Measurements from ENCODE around the gene CFAP46. TPM values are rescaled to one million over a fixed set of nuclear protein-coding genes. Genes with fewer than 3 reads are reported as not detected.

The CFAP46 gene
- total and polyA plus RNA-seq, 3 experiments from 2014 or later: 0.09 TPM; not detected in 2

GRCh38 chr10:132787495-132788179, 154.7 kb downstream of the CFAP46 start:
- H3K4me1 Mint-ChIP-seq: peaks cover 3% of the 10 kb centered on the region in 3 donors
- peaks cover 4 to 11% (median 6%) of the 10 kb centered on the region in 3 donors for H3K36me3 Mint-ChIP-seq
- POLR2A ChIA-PET: no interaction called here
- H3K9me3 Mint-ChIP-seq: peaks cover 0 to 9% (median 2%) of the 10 kb centered on the region in 5 donors
- H3K27me3 ChIP-seq (ENCODE audit: insufficient read depth, low read length, poor library complexity, severe bottlenecking): no peaks in the 10 kb centered on the region
- no peak overlapping the region for H3K4me3 ChIP-seq (ENCODE audit: low read length)
- no peaks in the 10 kb centered on the region for H3K36me3 ChIP-seq (ENCODE audit: insufficient read depth, low read length)
- H3K27ac ChIP-seq (ENCODE audit: low read depth, low read length): no peak overlapping the region
- H3K4me3 Mint-ChIP-seq: no peak overlapping the region
- no peak overlapping the region for H3K27ac Mint-ChIP-seq
- no peaks in the 10 kb centered on the region for H3K9me3 ChIP-seq (ENCODE audit: low read length)
- H3K4me1 ChIP-seq (ENCODE audit: insufficient read depth, low read length): no peaks in the 10 kb centered on the region
- H3K27me3 Mint-ChIP-seq: peaks cover 11 to 15% of the 10 kb centered on the region in 2 donors
- DNase-seq: no peak
- CTCF ChIA-PET: no interaction called here

GRCh38 chr10:132786884-132787494, 155.4 kb downstream of the CFAP46 start:
- H3K27me3 ChIP-seq (ENCODE audit: insufficient read depth, low read length, poor library complexity, severe bottlenecking): no peaks in the 10 kb centered on the region
- Mint-ChIP-seq H3K4me1 (peaks cover 3% of the 10 kb centered on the region in 3 donors), H3K36me3 (peaks cover 5 to 14% (median 11%) of the 10 kb centered on the region in 3 donors)

GRCh38 chr10:132786476-132786883, 155.9 kb downstream of the CFAP46 start:
- POLR2A ChIA-PET: no interaction called here

More at GRCh38 chr10:132786884-132787494, 155.4 kb downstream of the CFAP46 start:
- H3K9me3 Mint-ChIP-seq: peaks cover 0 to 9% (median 2%) of the 10 kb centered on the region in 5 donors
- peaks cover 11 to 16% of the 10 kb centered on the region in 2 donors for H3K27me3 Mint-ChIP-seq
- ChIA-PET POLR2A (no interaction called here), CTCF (no interaction called here)
- no peak for DNase-seq
- Histone ChIP-seq H3K4me1 (ENCODE audit: insufficient read depth, low read length) (no peaks in the 10 kb centered on the region), H3K9me3 (ENCODE audit: low read length) (no peaks in the 10 kb centered on the region), H3K27ac (ENCODE audit: low read depth, low read length) (no peak overlapping the region), H3K36me3 (ENCODE audit: insufficient read depth, low read length) (no peaks in the 10 kb centered on the region), H3K4me3 (ENCODE audit: low read length) (no peak overlapping the region)
- no peak overlapping the region for H3K27ac Mint-ChIP-seq
- no peak overlapping the region for H3K4me3 Mint-ChIP-seq

GRCh38 chr10:132785723-132786475, 156.5 kb downstream of the CFAP46 start, which contains the start of gene NKX6-2:
NKX6-2 (minus strand) TSS chr10:132786147; CDS start chr10:132785948, 199 bp downstream.
- H3K4me3 Mint-ChIP-seq: no peak within 1 kb of the TSS
- Histone ChIP-seq H3K27ac (ENCODE audit: low read depth, low read length) (no peak within 1 kb of the TSS), H3K36me3 (ENCODE audit: insufficient read depth, low read length) (no peaks in the 10 kb centered on the region), H3K27me3 (ENCODE audit: insufficient read depth, low read length, poor library complexity, severe bottlenecking) (no peaks in the 10 kb centered on the region), H3K4me1 (ENCODE audit: insufficient read depth, low read length) (no peaks in the 10 kb centered on the region), H3K9me3 (ENCODE audit: low read length) (no peaks in the 10 kb centered on the region), H3K4me3 (ENCODE audit: low read length) (no peak within 1 kb of the TSS)
- H3K9me3 Mint-ChIP-seq: peaks cover 0 to 9% (median 2%) of the 10 kb centered on the region in 5 donors
- peaks cover 11 to 18% of the 10 kb centered on the region in 2 donors for H3K27me3 Mint-ChIP-seq
- POLR2A ChIA-PET: no interaction called here
- peaks cover 3% of the 10 kb centered on the region in 3 donors for H3K4me1 Mint-ChIP-seq
- no peak for DNase-seq
- H3K36me3 Mint-ChIP-seq: peaks cover 12 to 22% (median 20%) of the 10 kb centered on the region in 3 donors
- CTCF ChIA-PET: no interaction called here
- no peak within 1 kb of the TSS for H3K27ac Mint-ChIP-seq

More at GRCh38 chr10:132786476-132786883, 155.9 kb downstream of the CFAP46 start:
- CTCF ChIA-PET: no interaction called here
- Histone ChIP-seq H3K27ac (ENCODE audit: low read depth, low read length) (no peak overlapping the region), H3K4me1 (ENCODE audit: insufficient read depth, low read length) (no peaks in the 10 kb centered on the region), H3K4me3 (ENCODE audit: low read length) (no peak overlapping the region), H3K36me3 (ENCODE audit: insufficient read depth, low read length) (no peaks in the 10 kb centered on the region), H3K9me3 (ENCODE audit: low read length) (no peaks in the 10 kb centered on the region), H3K27me3 (ENCODE audit: insufficient read depth, low read length, poor library complexity, severe bottlenecking) (no peaks in the 10 kb centered on the region)
- H3K9me3 Mint-ChIP-seq: peaks cover 0 to 9% (median 2%) of the 10 kb centered on the region in 5 donors
- peaks cover 9 to 18% (median 16%) of the 10 kb centered on the region in 3 donors for H3K36me3 Mint-ChIP-seq
- peaks cover 11 to 18% of the 10 kb centered on the region in 2 donors for H3K27me3 Mint-ChIP-seq
- peaks cover 3% of the 10 kb centered on the region in 3 donors for H3K4me1 Mint-ChIP-seq
- no peak overlapping the region for H3K4me3 Mint-ChIP-seq
- no peak overlapping the region for H3K27ac Mint-ChIP-seq
- no peak for DNase-seq

GRCh38 chr10:132784866-132785722, 157.3 kb downstream of the CFAP46 start:
- no peaks in the 10 kb centered on the region for H3K4me1 ChIP-seq (ENCODE audit: insufficient read depth, low read length)
- Mint-ChIP-seq H3K36me3 (peaks cover 12 to 23% (median 22%) of the 10 kb centered on the region in 3 donors), H3K4me1 (peaks cover 3% of the 10 kb centered on the region in 3 donors), H3K9me3 (peaks cover 0 to 9% (median 2%) of the 10 kb centered on the region in 5 donors), H3K27me3 (peaks cover 11 to 18% of the 10 kb centered on the region in 2 donors), H3K4me3 (no peak overlapping the region), H3K27ac (no peak overlapping the region)
- ChIA-PET POLR2A (no interaction called here), CTCF (no interaction called here)
- no peaks in the 10 kb centered on the region for H3K27me3 ChIP-seq (ENCODE audit: insufficient read depth, low read length, poor library complexity, severe bottlenecking)
- H3K9me3 ChIP-seq (ENCODE audit: low read length): no peaks in the 10 kb centered on the region
- H3K4me3 ChIP-seq (ENCODE audit: low read length): no peak overlapping the region
- no peak for DNase-seq
- H3K27ac ChIP-seq (ENCODE audit: low read depth, low read length): no peak overlapping the region
- H3K36me3 ChIP-seq (ENCODE audit: insufficient read depth, low read length): no peaks in the 10 kb centered on the region

- Histone ChIP-seq H3K27ac (ENCODE audit: low read depth, low read length) (no peak overlapping the region), H3K27me3 (ENCODE audit: insufficient read depth, low read length, poor library complexity, severe bottlenecking) (no peaks in the 10 kb centered on the region), H3K4me1 (ENCODE audit: insufficient read depth, low read length) (no peaks in the 10 kb centered on the region), H3K36me3 (ENCODE audit: insufficient read depth, low read length) (no peaks in the 10 kb centered on the region), H3K9me3 (ENCODE audit: low read length) (no peaks in the 10 kb centered on the region), H3K4me3 (ENCODE audit: low read length) (no peak overlapping the region)
- Mint-ChIP-seq H3K4me1 (peaks cover 3% of the 10 kb centered on the region in 3 donors), H3K27ac (no peak overlapping the region), H3K36me3 (peaks cover 12 to 28% (median 22%) of the 10 kb centered on the region in 3 donors), H3K9me3 (peaks cover 0 to 9% (median 2%) of the 10 kb centered on the region in 5 donors), H3K27me3 (peaks cover 11 to 17% of the 10 kb centered on the region in 2 donors), H3K4me3 (no peak overlapping the region)
- CTCF ChIA-PET: no interaction called here
- POLR2A ChIA-PET: no interaction called here
- DNase-seq: no peak
Measured at GRCh38 chr10:132783940-132784865, 158.2 kb downstream of the CFAP46 start.

Data from CD8-positive, alpha-beta memory T cell (primary cell).